ENCODE measurements around the gene KY.

Gene KY

GRCh38 chr3:134559591-134559990, 91.2 kb downstream of the KY start:
- DNase-seq (ENCODE audit: low read depth in 1 of 2, low spot score in 1 of 2) = no peak

All from activated T-helper 1 cell treated with anti-CD3 and anti-CD28 coated beads, Interleukin-2, amount 50 U/mL, for 16 hours (primary cell).